VCaP (cell line): ENCODE data around the gene C17orf58.
"Not testable (repeated sequence)": the region's sequence is repeated elsewhere in the genome, so short reads cannot be mapped to it uniquely, and the experiment has no call there.

Experiments used
- H3K27ac ChIP-seq: fragments of 450-650 bp; 2 replicates; pipeline ENCODE4 v1.5.1; 2017
- CTCF ChIP-seq: fragments of 450-650 bp; conservative IDR thresholded peaks from 2 replicates; pipeline ENCODE4 v1.5.1; 2017; ENCODE audit warnings: mild to moderate bottlenecking, moderate library complexity

The C17orf58 gene

GRCh38 chr17:67974185-67974584 is 22.1 kb downstream of the C17orf58 start:
- no peak overlapping the region for H3K27ac ChIP-seq
- TF ChIP-seq CTCF: no peak

DNA sequence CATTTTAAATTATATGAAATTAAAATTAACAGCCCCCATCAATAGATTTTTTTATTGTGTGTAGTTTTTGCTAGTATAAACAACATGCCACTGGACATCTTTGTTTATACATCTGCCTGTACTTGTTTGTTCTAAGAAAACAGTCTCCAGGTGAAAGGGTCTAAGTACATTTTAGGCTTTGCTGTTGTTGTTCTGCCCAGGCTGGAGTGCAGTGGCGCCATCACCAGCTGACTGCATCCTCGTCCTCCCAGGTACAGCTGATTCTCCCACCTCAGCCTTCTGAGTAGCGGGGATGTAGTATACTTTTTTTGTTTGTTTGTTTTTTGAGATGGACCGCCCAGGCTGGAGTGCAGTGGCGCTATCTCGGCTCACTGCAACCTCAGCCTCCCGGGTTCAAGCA is 25.5 kb downstream of the C17orf58 start:
- no peak for TF ChIP-seq CTCF
- no peak overlapping the region for H3K27ac ChIP-seq

- H3K27ac ChIP-seq: not testable (repeated sequence)
- TF ChIP-seq CTCF: peak; percentile 77
These were observed 33.1 kb downstream of the C17orf58 start for GRCh38 chr17:67963145-67963572.

- not testable (repeated sequence) for H3K27ac ChIP-seq
These were observed 34.1 kb downstream of the C17orf58 start for GRCh38 chr17:67962156-67962555.

- H3K27ac ChIP-seq: peak overlapping the region; percentile 13; the same call in 1 of the 2 replicates
These were observed 36.0 kb downstream of the C17orf58 start for GRCh38 chr17:67960276-67960675.

- H3K27ac ChIP-seq: 0 out of 2 replicates have a peak overlapping the region, but pooled peaks have one; percentile 13
- no peak for TF ChIP-seq CTCF
These were observed 36.8 kb downstream of the C17orf58 start for GRCh38 chr17:67959510-67959909.

DNA sequence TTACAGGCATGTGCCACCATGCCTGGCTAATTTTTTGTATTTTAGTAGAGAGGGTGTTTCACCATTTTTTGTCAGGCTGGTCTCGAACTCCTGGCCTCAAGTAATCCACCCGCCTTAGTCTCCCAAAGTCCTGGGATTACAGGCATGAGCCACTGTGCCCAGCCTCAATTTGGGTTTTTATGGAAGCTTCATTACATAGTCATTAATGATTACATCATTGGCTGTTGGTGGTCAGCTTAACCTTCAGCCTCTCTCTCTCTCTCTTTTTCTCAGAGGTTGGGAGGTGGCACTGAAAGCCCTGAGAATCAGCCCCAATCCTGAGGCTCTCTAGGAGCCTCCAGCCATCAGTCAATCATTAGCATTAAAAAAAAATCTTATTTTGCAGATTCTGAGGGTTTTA is 45.3 kb downstream of the C17orf58 start:
- TF ChIP-seq CTCF: no peak
- H3K27ac ChIP-seq: no peak overlapping the region

DNA sequence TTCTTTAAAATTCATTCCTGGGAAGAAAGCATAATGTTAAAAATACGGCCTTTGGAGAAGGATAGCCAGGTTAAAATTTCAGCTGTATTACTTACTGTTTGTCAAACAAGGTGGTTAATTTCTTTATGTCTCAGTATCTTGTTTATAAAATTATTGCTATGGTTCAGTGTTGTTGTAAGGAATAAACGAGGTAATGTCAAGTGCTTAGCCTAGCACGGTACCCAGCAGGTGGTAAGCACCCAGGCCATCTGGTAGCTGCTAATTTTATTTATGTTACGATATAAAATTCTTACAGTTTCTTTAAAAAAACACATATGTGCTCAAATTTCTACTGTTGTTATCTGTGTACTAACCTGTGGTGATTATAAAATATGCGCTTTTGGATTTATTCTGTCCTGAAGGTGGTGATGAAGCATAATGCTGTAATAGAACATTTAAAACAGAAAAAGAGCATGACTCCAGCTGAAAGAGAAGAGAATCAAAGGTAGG is 48.9 kb downstream of the C17orf58 start:
- TF ChIP-seq CTCF: no peak

DNA sequence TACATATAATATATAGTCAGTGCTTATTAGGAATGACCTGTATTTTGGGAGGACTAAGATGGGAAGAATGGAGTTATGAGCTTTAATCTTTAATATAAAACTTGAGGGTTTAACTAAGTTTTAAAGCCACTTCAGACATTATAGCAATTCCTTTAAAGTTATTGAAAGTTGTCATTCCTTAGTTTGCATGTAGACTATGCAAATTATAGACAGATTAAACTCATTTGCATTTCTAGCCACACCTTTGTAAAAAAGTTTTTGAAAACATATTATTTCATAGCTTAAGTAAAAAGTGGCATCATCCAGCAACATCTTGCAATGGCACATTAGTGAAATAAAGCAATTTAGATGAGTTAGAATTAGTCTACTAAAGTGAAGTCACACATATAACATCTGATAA is 49.8 kb downstream of the C17orf58 start:
- H3K27ac ChIP-seq: no peak overlapping the region
- no peak for TF ChIP-seq CTCF

More for the DNA sequence above, 48.9 kb downstream of the C17orf58 start:
- no peak overlapping the region for H3K27ac ChIP-seq
